Right lobe of liver (tissue), 6 donors: Measurements from ENCODE around the gene CEP83. TPM values are rescaled to one million over a fixed set of nuclear protein-coding genes. Genes with fewer than 3 reads are reported as not detected.

Source experiments
- ATAC-seq, 4 donors: fragments of 200-7000 bp; cut with Tn5 transposase; one replicate each; pipeline ENCODE4 v1.9.1; 2020; ENCODE audit warnings: mild to moderate bottlenecking in 4 of 4, moderate library complexity in 4 of 4
- DNase-seq, 3 donors: peaks; one replicate each; pipeline ENCODE4 v3.0.0-alpha.2; 2020
- H3K27ac ChIP-seq, 3 donors: fragments of 200-600 bp; one replicate each; pipeline ENCODE4 v1.8.0; 2022
- H3K27me3 ChIP-seq, 2 donors: fragments of 200-600 bp; one replicate each; pipeline ENCODE4 v1.8.0; 2022
- H3K36me3 ChIP-seq, 4 donors: fragments of 200-600 bp; sonication (generic) in 1 of 4; one replicate each; pipeline versions ENCODE4 v1.5.1 to v1.8.0; 2017 to 2022; ENCODE audit warnings: control low read depth in 1 of 4
- H3K4me1 ChIP-seq, 4 donors: fragments of 200-600 bp; sonication (generic) in 1 of 4; one replicate each; pipeline versions ENCODE4 v1.5.1 to v1.8.0; 2017 to 2022; ENCODE audit warnings: control low read depth in 1 of 4
- H3K4me3 ChIP-seq, 3 donors: fragments of 200-600 bp; one replicate each; pipeline ENCODE4 v1.8.0; 2022
- H3K9me3 ChIP-seq, 4 donors: fragments of 200-600 bp; sonication (generic) in 1 of 4; one replicate each; pipeline versions ENCODE4 v1.5.1 to v1.8.0; 2017 to 2022; ENCODE audit warnings: control low read depth in 1 of 4
- CTCF ChIP-seq, 4 donors: fragments of 200-600 bp in 3 of 4; fragments of 450-650 bp in 1 of 4; IDR thresholded peaks; one replicate each; pipeline versions ENCODE4 v1.5.1 to v1.8.0; 2016 to 2022; ENCODE audit warnings: antibody characterized with exemption in 4 of 4, mild to moderate bottlenecking in 2 of 4
- POLR2A ChIP-seq: fragments of 450-650 bp; IDR thresholded peaks from one replicate; pipeline ENCODE4 v1.6.1; 2017; ENCODE audit warnings: antibody characterized with exemption, mild to moderate bottlenecking
- WGBS: methylation state at CpG from one replicate; pipeline ENCODE4 v1.1.6; 2018; ENCODE audit warnings: low coverage, low lambda C conversion rate; ENCODE audit not compliant: insufficient coverage; ENCODE audit errors: missing lambda C conversion rate; 5-methylcytosine and 5-hydroxymethylcytosine counted together
- intact Hi-C, 2 donors: fragments of 100-400 bp; cut with DNase I; formaldehyde crosslinking; loops; one replicate each; pipeline versions ENCODE4 v1.11.2 to v1.14.1; 2022
- total RNA-seq, 6 experiments: library from RNA; depleted of rRNA in 2 of 6; stranded (reverse); fragments of >200 nt in 2 of 6; fragmentation: NEBNext Ultra II Directional in 3 of 6; extraction: Animal tissue kit (Norgen Biotek cat#: 25700) in 3 of 6; gene quantifications; one replicate each; pipeline versions ENCODE4 v1.1.0 to v1.2.4, GENCODE V29; 2016 to 2023
- donor health status: DM: no; HTN: yes; CAD: no.
- donor health status: DM: no; HTN: no; CAD: no.
- donor health status: DM: no; HTN: no; CAD: no.
- donor health status: DM: no; HTN: yes; CAD: no.
- donor health status: DM: no; HTN: yes; CAD: no.

The CEP83 gene
- total RNA-seq, 6 experiments from 2014 or later, result 4.2 to 9.5 (median 6.4) TPM

- ATAC-seq (no peak), DNase-seq (no peak)
Observed at GRCh38 chr12:94287245-94287628, 172.4 kb downstream of the CEP83 start.

GRCh38 chr12:94286583-94287244 lies 173.0 kb downstream of the CEP83 start:
- peaks cover 0 to 10% (median 0%) of the 10 kb centered on the region in 4 donors for H3K4me1 ChIP-seq
- H3K27me3 ChIP-seq, result no peaks in the 10 kb centered on the region
- no peak overlapping the region for H3K27ac ChIP-seq
- ATAC-seq (no peak), DNase-seq (no peak)
- TF ChIP-seq CTCF (IDR thresholded peaks at IDR 0.05) (no peak), POLR2A (no peak)
- 89% methylated on average over 4 of the region's 4 CpGs for WGBS
- H3K4me3 ChIP-seq, result no peak overlapping the region
- intact Hi-C loops, result no loop called here
- no peaks in the 10 kb centered on the region for H3K9me3 ChIP-seq
- no peaks in the 10 kb centered on the region for H3K36me3 ChIP-seq

More at GRCh38 chr12:94287245-94287628, 172.4 kb downstream of the CEP83 start:
- Histone ChIP-seq H3K9me3 (no peaks in the 10 kb centered on the region), H3K27me3 (no peaks in the 10 kb centered on the region), H3K36me3 (no peaks in the 10 kb centered on the region), H3K4me1 (peaks cover 0 to 10% (median 0%) of the 10 kb centered on the region in 4 donors), H3K4me3 (no peak overlapping the region), H3K27ac (no peak overlapping the region)
- intact Hi-C loops, result no loop called here
- TF ChIP-seq POLR2A (no peak), CTCF (IDR thresholded peaks at IDR 0.05) (no peak)
- WGBS, result 82% methylated on average over 6 of the region's 10 CpGs

- Histone ChIP-seq H3K27me3 (no peaks in the 10 kb centered on the region), H3K36me3 (no peaks in the 10 kb centered on the region), H3K27ac (no peak overlapping the region), H3K4me3 (no peak overlapping the region), H3K9me3 (no peaks in the 10 kb centered on the region), H3K4me1 (peaks cover 0 to 10% (median 0%) of the 10 kb centered on the region in 4 donors)
- WGBS, result 95% methylated on average over 2 of the region's 8 CpGs
- DNase-seq, result no peak
- no peak for ATAC-seq
- TF ChIP-seq CTCF (IDR thresholded peaks at IDR 0.05) (no peak), POLR2A (no peak)
- intact Hi-C loops, result no loop called here
Observed at GRCh38 chr12:94285943-94286582, 173.6 kb downstream of the CEP83 start.

GRCh38 chr12:94284859-94285258 lies 174.8 kb downstream of the CEP83 start:
- Histone ChIP-seq H3K9me3 (no peaks in the 10 kb centered on the region), H3K36me3 (no peaks in the 10 kb centered on the region), H3K27ac (no peak overlapping the region), H3K27me3 (no peaks in the 10 kb centered on the region), H3K4me3 (no peak overlapping the region), H3K4me1 (peaks cover 0 to 5% (median 0%) of the 10 kb centered on the region in 4 donors)
- intact Hi-C loops, result no loop called here
- WGBS, result 50% methylated on average over 1 of the region's 2 CpGs
- DNase-seq, result no peak
- TF ChIP-seq POLR2A (no peak), CTCF (IDR thresholded peaks at IDR 0.05) (no peak)
- no peak for ATAC-seq
